ENCODE measurements around the gene HGFAC. TPM values are rescaled to one million over a fixed set of nuclear protein-coding genes. Genes with fewer than 3 reads are reported as not detected.

HGFAC gene
- total RNA-seq: under 1 TPM in 1 of 4 donors, not detected in 3; 0.54 TPM

- H3K27me3 ChIP-seq: no peaks in the 10 kb centered on the region
- H3K27ac ChIP-seq: no peak within 1 kb of the TSS
- TF ChIP-seq POLR2A (IDR thresholded peaks at IDR 0.05) (no peak), CTCF (IDR thresholded peaks at IDR 0.05) (no peak)
- no peaks in the 10 kb centered on the region for H3K9me3 ChIP-seq
- H3K4me1 ChIP-seq: no peaks in the 10 kb centered on the region
- intact Hi-C loops (cut with DNase I): loop anchor here (2.0 kb wide), 1 partner anchor 95 kb away; no protein-coding TSS in a partner anchor
- 88 to 89% methylated on average over 16 to 20 of the region's 27 CpGs for WGBS, 2 donors
- no peak within 1 kb of the TSS for H3K4me3 ChIP-seq (replicated peaks in 1 of 3)
- no peaks in the 10 kb centered on the region for H3K36me3 ChIP-seq
- no peak for DNase-seq
These were observed at the start of gene HGFAC for GRCh38 chr4:3441501-3442459. Gene HGFAC, plus strand, starts transcription at chr4:3441968. Its CDS starts 34 bp downstream, at chr4:3442002.

- Histone ChIP-seq H3K9me3 (no peaks in the 10 kb centered on the region), H3K27me3 (no peaks in the 10 kb centered on the region), H3K27ac (no peak overlapping the region), H3K4me3 (replicated peaks in 1 of 3) (no peak overlapping the region), H3K36me3 (no peaks in the 10 kb centered on the region), H3K4me1 (peaks cover 7 to 20% of the 10 kb centered on the region in 2 donors)
- intact Hi-C loops (cut with DNase I): no loop called here
- WGBS, 2 donors: 94% methylated on average over 4 of the region's 4 CpGs
- no peak for DNase-seq
- no peak for TF ChIP-seq POLR2A (IDR thresholded peaks at IDR 0.05)
- TF ChIP-seq CTCF (IDR thresholded peaks at IDR 0.05): no peak
These were observed 49.4 kb upstream of the HGFAC start for GRCh38 chr4:3392321-3392720.

- DNase-seq: no peak
- Histone ChIP-seq H3K27ac (no peak overlapping the region), H3K27me3 (no peaks in the 10 kb centered on the region), H3K4me1 (peaks cover 7 to 11% of the 10 kb centered on the region in 2 donors), H3K36me3 (no peaks in the 10 kb centered on the region), H3K9me3 (no peaks in the 10 kb centered on the region), H3K4me3 (replicated peaks in 1 of 3) (no peak overlapping the region)
- no peak for TF ChIP-seq CTCF (IDR thresholded peaks at IDR 0.05)
- TF ChIP-seq POLR2A (IDR thresholded peaks at IDR 0.05): no peak
- intact Hi-C loops (cut with DNase I): no loop called here
- WGBS, 2 donors: 92 to 95% methylated on average over 6 to 8 of the region's 8 CpGs
These were observed 48.6 kb upstream of the HGFAC start for GRCh38 chr4:3393171-3393570.

- whole genome bisulfite sequencing, 2 donors: 50 to 98% methylated on average over 2 of the region's 2 CpGs
- H3K36me3 ChIP-seq: no peaks in the 10 kb centered on the region
These were observed 45.2 kb upstream of the HGFAC start for GRCh38 chr4:3396600-3396999.

More at GRCh38 chr4:3396600-3396999, 45.2 kb upstream of the HGFAC start:
- Histone ChIP-seq H3K9me3 (no peaks in the 10 kb centered on the region), H3K4me1 (no peaks in the 10 kb centered on the region), H3K27ac (no peak overlapping the region), H3K4me3 (replicated peaks in 1 of 3) (no peak overlapping the region), H3K27me3 (no peaks in the 10 kb centered on the region)
- intact Hi-C loops (cut with DNase I): no loop called here
- DNase-seq: no peak
- TF ChIP-seq POLR2A (IDR thresholded peaks at IDR 0.05) (no peak), CTCF (IDR thresholded peaks at IDR 0.05) (no peak)

Measured in thyroid gland (tissue), 4 donors.